HG03571 (cell line): ENCODE measurements around the gene SLC26A9.

Experiments
- ATAC-seq: cut with Tn5 transposase; IDR thresholded peaks from one replicate; pipeline ENCODE4 v1.9.1; 2021; ENCODE audit not compliant: unreplicated experiment

The SLC26A9 gene

GRCh38 chr1:205943245-205943644 is at the start of gene SLC26A9:
TSS of gene SLC26A9 (minus strand) at chr1:205943456. CDS start at chr1:205935820, 7,636 bp downstream.
- no peak for ATAC-seq

GRCh38 chr1:205992218-205992882 is 49.1 kb upstream of the SLC26A9 start:
- ATAC-seq, result no peak

- no peak for ATAC-seq
Measured at GRCh38 chr1:205991237-205991636, 48.0 kb upstream of the SLC26A9 start.

- no peak for ATAC-seq
Measured at GRCh38 chr1:205990226-205990625, 47.0 kb upstream of the SLC26A9 start.

- no peak for ATAC-seq
Measured at GRCh38 chr1:205989786-205990185, 46.5 kb upstream of the SLC26A9 start.

GRCh38 chr1:205988585-205988995 is 45.3 kb upstream of the SLC26A9 start:
- ATAC-seq, result no peak

GRCh38 chr1:205986861-205987260 is 43.6 kb upstream of the SLC26A9 start:
- no peak for ATAC-seq

- no peak for ATAC-seq
Measured at GRCh38 chr1:205986292-205986691, 43.0 kb upstream of the SLC26A9 start.

GRCh38 chr1:205985330-205986005 is 42.2 kb upstream of the SLC26A9 start:
- ATAC-seq, result no peak

GRCh38 chr1:205983925-205984725 is 40.9 kb upstream of the SLC26A9 start:
- no peak for ATAC-seq

- ATAC-seq, result no peak
Measured at GRCh38 chr1:205981257-205981656, 38.0 kb upstream of the SLC26A9 start.

- ATAC-seq, result no peak
Measured at GRCh38 chr1:205980237-205980870, 37.1 kb upstream of the SLC26A9 start.

GRCh38 chr1:205979301-205979700 is 36.0 kb upstream of the SLC26A9 start:
- ATAC-seq, result no peak

- no peak for ATAC-seq
Measured at GRCh38 chr1:205978676-205979075, 35.4 kb upstream of the SLC26A9 start.

- ATAC-seq, result no peak
Measured at GRCh38 chr1:205977402-205978014, 34.3 kb upstream of the SLC26A9 start.

GRCh38 chr1:205976708-205977401 is 33.6 kb upstream of the SLC26A9 start:
- ATAC-seq, result no peak

- no peak for ATAC-seq
Measured at GRCh38 chr1:205976036-205976435, 32.8 kb upstream of the SLC26A9 start.

- ATAC-seq, result no peak
Measured at GRCh38 chr1:205975387-205975998, 32.2 kb upstream of the SLC26A9 start.

- no peak for ATAC-seq
Measured at GRCh38 chr1:205974712-205975111, 31.5 kb upstream of the SLC26A9 start.
